Measurements from ENCODE around the gene EML2.
"Not testable (repeated sequence)": the region's sequence is repeated elsewhere in the genome, so short reads cannot be mapped to it uniquely, and the experiment has no call there.

The EML2 gene

GRCh38 chr19:45615795-45616703 lies 23.1 kb downstream of the EML2 start:
- Mint-ChIP-seq H3K9me3 (no peaks in the 10 kb centered on the region), H3K4me1 (ENCODE audit: low read depth) (peaks cover 17% of the 10 kb centered on the region), H3K36me3 (ENCODE audit: low read depth) (peaks cover 47% of the 10 kb centered on the region), H3K27me3 (ENCODE audit: low read depth) (no peaks in the 10 kb centered on the region), H3K27ac (no peak overlapping the region), H3K4me3 (no peak overlapping the region)

GRCh38 chr19:45615056-45615455 lies 24.1 kb downstream of the EML2 start:
- H3K4me3 Mint-ChIP-seq; H3K9me3 Mint-ChIP-seq; H3K27me3 Mint-ChIP-seq (ENCODE audit: low read depth): not testable (repeated sequence)
- H3K36me3 Mint-ChIP-seq (ENCODE audit: low read depth): peaks cover 46% of the 10 kb centered on the region
- peak overlapping the region; percentile 82 for H3K27ac Mint-ChIP-seq
- H3K4me1 Mint-ChIP-seq (ENCODE audit: low read depth): peaks cover 17% of the 10 kb centered on the region

GRCh38 chr19:45613926-45614725 lies 25.1 kb downstream of the EML2 start:
- Mint-ChIP-seq H3K27ac (peak overlapping the region; percentile 82), H3K4me1 (ENCODE audit: low read depth) (peaks cover 17% of the 10 kb centered on the region), H3K36me3 (ENCODE audit: low read depth) (peaks cover 50% of the 10 kb centered on the region), H3K9me3 (peaks cover under 1% of the 10 kb centered on the region), H3K4me3 (no peak overlapping the region), H3K27me3 (ENCODE audit: low read depth) (no peaks in the 10 kb centered on the region)

GRCh38 chr19:45608948-45609347 lies 30.2 kb downstream of the EML2 start:
- peak overlapping the region; percentile 50 for H3K27ac Mint-ChIP-seq

GRCh38 chr19:45607071-45608029 lies 31.8 kb downstream of the EML2 start:
- Mint-ChIP-seq H3K9me3 (peaks cover 6% of the 10 kb centered on the region), H3K4me3 (no peak overlapping the region), H3K4me1 (ENCODE audit: low read depth) (peaks cover 9% of the 10 kb centered on the region), H3K36me3 (ENCODE audit: low read depth) (peaks cover 26% of the 10 kb centered on the region), H3K27me3 (ENCODE audit: low read depth) (peaks cover 12% of the 10 kb centered on the region), H3K27ac (peak overlapping the region; percentile 78)

More at GRCh38 chr19:45608948-45609347, 30.2 kb downstream of the EML2 start:
- Mint-ChIP-seq H3K4me1 (ENCODE audit: low read depth) (peaks cover 10% of the 10 kb centered on the region), H3K27me3 (ENCODE audit: low read depth) (no peaks in the 10 kb centered on the region), H3K36me3 (ENCODE audit: low read depth) (peaks cover 32% of the 10 kb centered on the region), H3K9me3 (peaks cover 6% of the 10 kb centered on the region), H3K4me3 (no peak overlapping the region)

- Mint-ChIP-seq H3K27ac (peak within 1 kb of the TSS; percentile 16), H3K4me3 (peak within 1 kb of the TSS; percentile 3), H3K36me3 (ENCODE audit: low read depth) (peaks cover 7% of the 10 kb centered on the region), H3K9me3 (no peaks in the 10 kb centered on the region), H3K4me1 (ENCODE audit: low read depth) (peaks cover 21% of the 10 kb centered on the region), H3K27me3 (ENCODE audit: low read depth) (peaks cover 66% of the 10 kb centered on the region)
These were observed 37.4 kb downstream of the EML2 start, which contains the start of gene GPR4 for GRCh38 chr19:45601524-45602374. GPR4 (minus strand) TSS chr19:45602212; CDS start chr19:45591866, 10,346 bp downstream.

- H3K27me3 Mint-ChIP-seq (ENCODE audit: low read depth): peaks cover 72% of the 10 kb centered on the region
- no peaks in the 10 kb centered on the region for H3K9me3 Mint-ChIP-seq
- no peak overlapping the region for H3K27ac Mint-ChIP-seq
- H3K4me3 Mint-ChIP-seq: no peak overlapping the region
- peaks cover 7% of the 10 kb centered on the region for H3K36me3 Mint-ChIP-seq (ENCODE audit: low read depth)
- H3K4me1 Mint-ChIP-seq (ENCODE audit: low read depth): peaks cover 21% of the 10 kb centered on the region
These were observed 38.1 kb downstream of the EML2 start for GRCh38 chr19:45601115-45601514.

GRCh38 chr19:45600340-45600885 lies 38.8 kb downstream of the EML2 start:
- Mint-ChIP-seq H3K27me3 (ENCODE audit: low read depth) (peaks cover 79% of the 10 kb centered on the region), H3K36me3 (ENCODE audit: low read depth) (peaks cover 7% of the 10 kb centered on the region), H3K9me3 (no peaks in the 10 kb centered on the region), H3K4me3 (no peak overlapping the region), H3K4me1 (ENCODE audit: low read depth) (peaks cover 21% of the 10 kb centered on the region), H3K27ac (no peak overlapping the region)

- Mint-ChIP-seq H3K36me3 (ENCODE audit: low read depth) (peaks cover 7% of the 10 kb centered on the region), H3K4me3 (no peak overlapping the region), H3K27ac (no peak overlapping the region), H3K9me3 (no peaks in the 10 kb centered on the region), H3K27me3 (ENCODE audit: low read depth) (peaks cover 81% of the 10 kb centered on the region), H3K4me1 (ENCODE audit: low read depth) (peaks cover 21% of the 10 kb centered on the region)
These were observed 39.9 kb downstream of the EML2 start for GRCh38 chr19:45599286-45599685.

GRCh38 chr19:45598267-45599001 lies 40.8 kb downstream of the EML2 start:
- Mint-ChIP-seq H3K4me1 (ENCODE audit: low read depth) (peaks cover 21% of the 10 kb centered on the region), H3K4me3 (peak overlapping the region; percentile 36), H3K27me3 (ENCODE audit: low read depth) (peaks cover 79% of the 10 kb centered on the region), H3K9me3 (no peaks in the 10 kb centered on the region), H3K36me3 (ENCODE audit: low read depth) (peaks cover 7% of the 10 kb centered on the region), H3K27ac (peak overlapping the region; percentile 13)

GRCh38 chr19:45597425-45598111 lies 41.6 kb downstream of the EML2 start:
- H3K4me3 Mint-ChIP-seq: no peak overlapping the region
- H3K4me1 Mint-ChIP-seq (ENCODE audit: low read depth): peaks cover 20% of the 10 kb centered on the region
- peaks cover 4% of the 10 kb centered on the region for H3K36me3 Mint-ChIP-seq (ENCODE audit: low read depth)
- no peaks in the 10 kb centered on the region for H3K9me3 Mint-ChIP-seq
- no peak overlapping the region for H3K27ac Mint-ChIP-seq
- H3K27me3 Mint-ChIP-seq (ENCODE audit: low read depth): peaks cover 71% of the 10 kb centered on the region

GRCh38 chr19:45595814-45596213 lies 43.4 kb downstream of the EML2 start:
- H3K27ac Mint-ChIP-seq: no peak overlapping the region
- no peak overlapping the region for H3K4me3 Mint-ChIP-seq
- peaks cover 25% of the 10 kb centered on the region for H3K4me1 Mint-ChIP-seq (ENCODE audit: low read depth)
- peaks cover 54% of the 10 kb centered on the region for H3K27me3 Mint-ChIP-seq (ENCODE audit: low read depth)
- no peaks in the 10 kb centered on the region for H3K9me3 Mint-ChIP-seq
- peaks cover 4% of the 10 kb centered on the region for H3K36me3 Mint-ChIP-seq (ENCODE audit: low read depth)

Measured in T-helper 1 cell treated with Interleukin-12 subunit alpha and Interleukin-12 subunit beta and Interleukin-4 antibody, amounts not matched to agents 30 μg/mL and 1 μg/mL, for 36 hours (primary cell).